Fibroblast of mammary gland (primary cell): ENCODE data around the gene SLX9.

ENCODE experiments used
- DNase-seq: peaks from one replicate; pipeline ENCODE4 v3.0.0-alpha.2; 2010; ENCODE audit warnings: low read depth
- H3K4me3 ChIP-seq: 2 replicates; pipeline ENCODE4 v1.5.1; 2011; ENCODE audit warnings: low read depth, mild to moderate bottlenecking, low read length, moderate library complexity; ENCODE audit not compliant: control insufficient read depth
- TF ChIP-seq, protein P1 (sequence below): conservative IDR thresholded peaks from 2 replicates; pipeline ENCODE4 v1.5.1; 2011; ENCODE audit warnings: low read depth, low read length, inconsistent platforms; ENCODE audit not compliant: control insufficient read depth, insufficient read depth

The SLX9 gene

DNA sequence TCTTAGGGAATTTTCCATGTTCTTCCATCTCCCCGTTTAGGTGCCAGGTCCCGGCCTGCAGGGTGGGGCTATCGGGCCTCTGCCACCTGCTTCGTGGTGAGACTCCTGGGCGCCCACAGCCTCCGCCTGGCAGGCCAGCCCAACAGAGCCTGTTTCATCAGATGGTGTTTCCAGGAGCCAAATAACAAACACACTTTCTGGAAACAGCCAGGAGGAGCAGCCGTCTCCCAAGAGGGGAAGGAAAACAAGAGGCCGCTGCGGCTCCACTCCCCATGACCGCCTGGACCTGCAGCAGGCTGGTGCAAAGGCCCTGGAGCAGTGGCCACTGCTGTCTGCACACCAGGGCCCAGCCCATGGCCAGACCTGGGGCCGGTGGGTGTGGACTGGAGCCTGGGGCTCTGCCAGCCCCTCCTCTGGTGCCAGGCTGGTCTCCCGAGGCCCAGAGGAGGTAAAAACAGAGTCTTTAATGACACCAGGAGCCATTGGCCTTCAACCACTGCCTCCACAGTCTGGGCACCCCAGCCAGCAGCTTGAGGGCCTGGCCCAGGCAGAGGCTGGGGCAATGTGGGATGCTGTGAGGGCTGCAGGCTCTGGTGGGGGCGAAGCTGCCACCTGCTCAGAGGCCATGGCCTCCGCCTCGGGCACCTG is 55.0 kb downstream of the SLX9 start:
- DNase-seq = no peak
- H3K4me3 ChIP-seq = no peak overlapping the region
- TF ChIP-seq, protein P1, sequence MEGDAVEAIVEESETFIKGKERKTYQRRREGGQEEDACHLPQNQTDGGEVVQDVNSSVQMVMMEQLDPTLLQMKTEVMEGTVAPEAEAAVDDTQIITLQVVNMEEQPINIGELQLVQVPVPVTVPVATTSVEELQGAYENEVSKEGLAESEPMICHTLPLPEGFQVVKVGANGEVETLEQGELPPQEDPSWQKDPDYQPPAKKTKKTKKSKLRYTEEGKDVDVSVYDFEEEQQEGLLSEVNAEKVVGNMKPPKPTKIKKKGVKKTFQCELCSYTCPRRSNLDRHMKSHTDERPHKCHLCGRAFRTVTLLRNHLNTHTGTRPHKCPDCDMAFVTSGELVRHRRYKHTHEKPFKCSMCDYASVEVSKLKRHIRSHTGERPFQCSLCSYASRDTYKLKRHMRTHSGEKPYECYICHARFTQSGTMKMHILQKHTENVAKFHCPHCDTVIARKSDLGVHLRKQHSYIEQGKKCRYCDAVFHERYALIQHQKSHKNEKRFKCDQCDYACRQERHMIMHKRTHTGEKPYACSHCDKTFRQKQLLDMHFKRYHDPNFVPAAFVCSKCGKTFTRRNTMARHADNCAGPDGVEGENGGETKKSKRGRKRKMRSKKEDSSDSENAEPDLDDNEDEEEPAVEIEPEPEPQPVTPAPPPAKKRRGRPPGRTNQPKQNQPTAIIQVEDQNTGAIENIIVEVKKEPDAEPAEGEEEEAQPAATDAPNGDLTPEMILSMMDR = no peak

DNA sequence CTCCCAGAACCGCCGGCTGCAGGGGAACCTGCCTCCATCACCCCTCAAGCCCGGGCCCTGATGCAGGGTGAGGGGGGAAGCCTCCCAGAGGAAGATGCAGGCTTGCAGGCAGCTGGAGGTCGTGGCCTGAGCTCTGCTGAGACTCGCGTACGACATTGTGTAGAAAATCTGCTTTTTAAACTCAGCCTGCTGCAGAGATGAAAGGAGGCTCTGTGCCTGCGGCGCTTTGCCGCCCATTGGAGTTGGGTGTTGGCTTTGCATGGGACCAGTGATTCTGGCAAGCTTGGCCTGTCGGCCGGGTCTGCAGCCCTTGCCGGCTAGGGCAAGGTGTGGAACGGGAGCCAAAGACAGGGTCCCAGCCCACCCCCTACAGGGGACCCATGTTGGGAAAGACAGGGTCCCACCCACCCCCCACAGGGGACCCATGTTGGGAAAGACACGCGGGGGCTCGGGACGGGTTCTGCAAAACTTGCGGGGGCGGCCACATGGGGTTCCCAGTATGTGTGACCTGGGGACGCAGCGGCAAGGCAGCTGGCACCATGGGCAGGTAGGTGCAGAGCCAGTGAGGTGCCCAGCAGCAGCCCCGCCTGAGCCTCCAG is 55.6 kb downstream of the SLX9 start:
- no peak overlapping the region for H3K4me3 ChIP-seq
- TF ChIP-seq, protein P1 = no peak
- no peak for DNase-seq

DNA sequence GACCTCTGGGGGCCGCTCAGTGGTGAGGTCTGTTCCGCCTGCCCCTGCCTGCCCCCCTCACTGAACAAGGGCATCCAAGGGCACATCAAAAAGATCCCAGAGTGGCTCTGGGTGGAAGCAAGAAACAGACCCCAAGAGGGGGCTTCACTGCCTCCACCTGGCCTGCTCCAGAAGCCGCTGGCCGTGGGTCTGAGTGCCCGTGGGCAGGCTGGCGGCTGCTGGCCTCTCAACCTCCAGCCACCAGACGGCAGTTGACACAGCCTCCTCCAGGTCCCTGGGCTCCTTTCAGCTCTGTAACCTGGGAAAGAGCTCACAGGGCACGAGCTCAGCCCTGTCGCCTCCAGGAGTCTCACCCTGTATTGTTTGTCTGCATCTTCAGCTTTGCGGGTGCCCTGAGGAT is 56.3 kb downstream of the SLX9 start:
- DNase-seq = no peak
- TF ChIP-seq, protein P1 = no peak
- H3K4me3 ChIP-seq = no peak overlapping the region

DNA sequence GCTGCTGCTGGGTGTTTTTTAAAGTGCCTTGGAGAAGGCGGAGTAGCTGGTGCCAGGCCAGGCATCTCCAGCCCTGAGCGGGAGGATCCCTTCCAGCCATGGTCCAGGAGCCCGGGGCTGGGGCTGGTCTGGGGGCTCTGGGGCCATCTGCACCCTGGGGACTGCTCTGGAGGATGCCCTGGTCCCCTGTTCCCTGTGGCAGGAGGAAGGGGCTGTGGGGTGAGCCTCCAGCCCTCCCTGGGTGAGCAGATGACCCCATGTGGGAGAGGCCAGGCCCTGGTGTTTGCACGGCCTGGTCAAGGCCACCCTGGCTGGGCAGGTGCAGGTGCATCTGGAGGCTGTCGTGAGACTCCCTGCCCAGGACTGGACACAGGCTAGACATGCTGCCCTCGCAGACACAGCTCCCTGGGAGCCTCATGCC is 56.7 kb downstream of the SLX9 start:
- TF ChIP-seq, protein P1 = no peak
- no peak overlapping the region for H3K4me3 ChIP-seq
- DNase-seq = no peak

DNA sequence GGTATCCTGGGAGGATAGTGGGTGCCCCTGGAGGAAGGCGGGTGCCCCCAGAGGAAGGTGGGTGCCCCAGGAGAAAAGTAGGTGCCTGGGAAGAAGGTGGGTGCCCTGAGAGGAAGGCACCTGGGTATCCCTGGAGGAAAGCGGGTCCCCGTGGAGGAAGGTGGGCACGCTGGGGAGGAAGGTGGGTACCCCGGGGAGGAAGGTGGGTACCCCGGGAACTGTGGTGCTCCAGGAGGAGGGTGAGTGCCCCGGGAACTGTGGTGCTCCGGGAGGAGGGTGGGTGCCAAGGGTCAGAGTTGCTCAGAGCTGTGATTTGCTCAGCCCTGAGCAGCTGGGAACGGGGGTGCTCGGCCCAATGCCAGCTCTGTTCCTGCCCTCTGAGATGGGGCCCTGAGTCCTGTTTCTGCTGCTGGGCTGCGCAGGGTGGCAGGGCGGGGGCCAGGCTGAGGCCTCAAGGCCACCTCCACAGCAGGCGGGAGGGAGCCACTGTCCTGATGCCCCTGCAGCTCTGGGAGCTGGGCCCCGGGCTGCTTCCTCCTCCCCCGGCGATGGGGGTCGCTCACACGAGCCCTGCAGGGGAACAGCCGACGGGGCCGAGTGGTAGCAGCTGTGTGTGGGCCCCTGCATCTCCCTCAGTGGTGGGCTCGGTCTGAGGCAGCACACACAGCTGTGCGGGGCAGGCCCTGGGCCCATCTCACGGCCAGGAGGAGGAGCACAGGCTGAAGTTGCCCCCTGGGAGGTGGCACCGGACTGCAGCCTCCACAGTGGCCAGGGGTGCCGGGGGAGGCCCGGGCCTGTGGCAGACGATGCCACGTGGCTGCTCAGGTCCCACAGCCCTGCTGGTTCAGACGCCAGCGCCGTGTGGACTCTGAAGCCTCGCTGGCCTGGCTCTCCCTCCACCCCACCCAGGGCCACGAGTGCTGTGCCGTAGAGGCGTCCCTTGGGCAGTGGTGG is 57.4 kb downstream of the SLX9 start:
- DNase-seq = no peak
- no peak overlapping the region for H3K4me3 ChIP-seq
- TF ChIP-seq, protein P1 = no peak

DNA sequence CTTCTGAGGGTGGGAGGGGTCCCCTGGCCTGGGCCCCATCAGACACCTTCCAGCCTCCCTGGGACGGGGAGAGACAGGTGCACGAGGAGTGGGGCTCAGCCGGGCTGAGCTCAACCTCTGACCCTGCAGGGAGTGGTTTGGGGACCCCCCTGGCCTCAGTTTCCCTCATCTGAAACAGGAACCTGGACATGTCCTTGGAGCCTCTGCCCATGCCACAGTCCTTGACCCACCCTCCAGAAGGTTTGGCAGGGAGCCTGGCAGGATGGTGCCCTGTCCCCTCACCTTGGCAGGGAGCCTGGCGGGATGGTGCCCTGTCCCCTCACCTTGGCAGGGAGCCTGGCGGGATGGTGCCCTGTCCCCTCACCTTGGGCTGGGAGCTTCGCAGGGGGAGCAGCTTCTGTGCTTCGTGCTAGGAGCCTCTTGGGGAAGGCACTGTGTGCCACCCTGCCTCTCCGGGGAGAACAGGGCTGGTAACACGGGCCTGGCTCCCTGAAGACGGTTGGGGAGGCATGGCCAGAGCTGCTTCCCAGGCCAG is 58.3 kb downstream of the SLX9 start:
- TF ChIP-seq, protein P1 = no peak
- no peak overlapping the region for H3K4me3 ChIP-seq
- no peak for DNase-seq
